ENCODE measurements around the gene TMED4. TPM values are rescaled to one million over a fixed set of nuclear protein-coding genes. Genes with fewer than 3 reads are reported as not detected.

Gene TMED4
- polyA plus RNA-seq, 1 donor from 2014 or later, result 158 TPM

- H3K27ac ChIP-seq (ENCODE audit: low read length), result no peak overlapping the region
- no peaks in the 10 kb centered on the region for H3K9me2 ChIP-seq (ENCODE audit: insufficient read depth, low read length)
- no peaks in the 10 kb centered on the region for H3K79me2 ChIP-seq (replicated peaks; ENCODE audit: insufficient read depth, low read length)
- H3K36me3 ChIP-seq (ENCODE audit: insufficient read depth, low read length), result no peaks in the 10 kb centered on the region
- H3K4me2 ChIP-seq (ENCODE audit: low read length), result no peak overlapping the region
- TF ChIP-seq MXI1 (conservative IDR thresholded peaks at IDR 0.05; ENCODE audit: poor library complexity, severe bottlenecking) (no peak), TAF1 (IDR thresholded peaks at IDR 0.05; ENCODE audit: low read depth) (no peak), EZH2 (IDR thresholded peaks at IDR 0.05; ENCODE audit: borderline replicate concordance, insufficient read depth, low read length, poor library complexity, severe bottlenecking) (no peak), RAD21 (conservative IDR thresholded peaks at IDR 0.05) (no peak), CTCF (IDR thresholded peaks at IDR 0.05; ENCODE audit: poor library complexity, severe bottlenecking) (no peak), SMC3 (conservative IDR thresholded peaks at IDR 0.05; ENCODE audit: poor library complexity) (no peak), EP300 (conservative IDR thresholded peaks at IDR 0.05; ENCODE audit: poor library complexity, severe bottlenecking) (no peak)
- TF ChIP-seq, protein P1, sequence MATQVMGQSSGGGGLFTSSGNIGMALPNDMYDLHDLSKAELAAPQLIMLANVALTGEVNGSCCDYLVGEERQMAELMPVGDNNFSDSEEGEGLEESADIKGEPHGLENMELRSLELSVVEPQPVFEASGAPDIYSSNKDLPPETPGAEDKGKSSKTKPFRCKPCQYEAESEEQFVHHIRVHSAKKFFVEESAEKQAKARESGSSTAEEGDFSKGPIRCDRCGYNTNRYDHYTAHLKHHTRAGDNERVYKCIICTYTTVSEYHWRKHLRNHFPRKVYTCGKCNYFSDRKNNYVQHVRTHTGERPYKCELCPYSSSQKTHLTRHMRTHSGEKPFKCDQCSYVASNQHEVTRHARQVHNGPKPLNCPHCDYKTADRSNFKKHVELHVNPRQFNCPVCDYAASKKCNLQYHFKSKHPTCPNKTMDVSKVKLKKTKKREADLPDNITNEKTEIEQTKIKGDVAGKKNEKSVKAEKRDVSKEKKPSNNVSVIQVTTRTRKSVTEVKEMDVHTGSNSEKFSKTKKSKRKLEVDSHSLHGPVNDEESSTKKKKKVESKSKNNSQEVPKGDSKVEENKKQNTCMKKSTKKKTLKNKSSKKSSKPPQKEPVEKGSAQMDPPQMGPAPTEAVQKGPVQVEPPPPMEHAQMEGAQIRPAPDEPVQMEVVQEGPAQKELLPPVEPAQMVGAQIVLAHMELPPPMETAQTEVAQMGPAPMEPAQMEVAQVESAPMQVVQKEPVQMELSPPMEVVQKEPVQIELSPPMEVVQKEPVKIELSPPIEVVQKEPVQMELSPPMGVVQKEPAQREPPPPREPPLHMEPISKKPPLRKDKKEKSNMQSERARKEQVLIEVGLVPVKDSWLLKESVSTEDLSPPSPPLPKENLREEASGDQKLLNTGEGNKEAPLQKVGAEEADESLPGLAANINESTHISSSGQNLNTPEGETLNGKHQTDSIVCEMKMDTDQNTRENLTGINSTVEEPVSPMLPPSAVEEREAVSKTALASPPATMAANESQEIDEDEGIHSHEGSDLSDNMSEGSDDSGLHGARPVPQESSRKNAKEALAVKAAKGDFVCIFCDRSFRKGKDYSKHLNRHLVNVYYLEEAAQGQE (IDR thresholded peaks at IDR 0.05; ENCODE audit: borderline replicate concordance), result no peak
- no peak overlapping the region for H2AFZ ChIP-seq (ENCODE audit: low read depth, low read length)
- H3F3A ChIP-seq (ENCODE audit: insufficient read depth, low read length, poor library complexity, severe bottlenecking), result no peaks in the 10 kb centered on the region
- no peaks in the 10 kb centered on the region for H4K20me1 ChIP-seq (ENCODE audit: insufficient read depth)
- no peaks in the 10 kb centered on the region for H3K27me3 ChIP-seq (ENCODE audit: insufficient read depth, low read depth, low read length)
- H3K9ac ChIP-seq (ENCODE audit: low read length), result no peak overlapping the region
- H3K9me3 ChIP-seq (ENCODE audit: low read length), result no peaks in the 10 kb centered on the region
- H3K4me3 ChIP-seq (ENCODE audit: low read length), result no peak overlapping the region
Observed at GRCh38 chr7:44541876-44542610, 40.0 kb downstream of the TMED4 start.

DNA sequence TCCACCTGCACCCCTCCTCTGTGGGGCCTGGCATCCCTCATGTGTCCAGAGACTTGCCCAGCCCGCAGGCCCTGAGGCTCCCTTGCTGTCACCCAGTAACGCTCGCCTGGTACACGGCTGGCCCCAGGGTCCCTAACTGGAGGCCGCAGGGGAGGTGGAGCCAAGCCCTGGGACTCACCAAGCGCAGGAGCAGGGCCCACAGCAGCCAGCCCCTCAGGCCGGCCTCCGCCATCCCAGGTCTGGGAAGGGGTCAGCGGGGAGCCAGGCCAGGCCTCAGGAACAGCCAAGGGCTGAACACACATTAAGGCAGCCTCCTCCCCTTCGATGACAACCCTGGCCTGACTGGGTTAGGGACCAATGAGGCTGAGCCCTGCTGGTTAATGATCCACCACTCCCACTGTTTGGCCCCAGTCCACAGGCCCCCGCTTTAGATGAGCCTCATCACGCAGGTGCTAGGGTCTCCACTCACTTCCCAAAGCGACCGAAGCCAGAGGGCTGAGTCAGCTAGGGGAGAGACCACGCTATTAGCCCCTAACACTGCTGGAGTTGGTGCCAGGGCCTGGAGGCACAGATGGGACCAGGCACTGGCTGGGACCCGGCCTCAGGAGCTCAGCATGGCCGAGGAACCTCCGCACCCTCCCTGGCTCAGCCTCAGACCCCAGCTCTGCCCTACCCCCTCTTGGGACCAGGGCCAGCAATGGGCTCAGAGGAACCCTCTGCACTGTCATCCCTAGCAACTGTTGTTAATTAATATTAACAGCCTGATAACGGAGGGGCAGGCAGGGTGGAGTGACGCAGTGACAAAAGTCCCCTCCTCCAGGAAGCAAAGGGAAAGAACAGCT is 40.8 kb downstream of the TMED4 start, which contains the start of gene NPC1L1:
NPC1L1 (minus strand) TSS at position 303 of the 842 bp plus-strand sequence; CDS start at position 232, 71 bp downstream.
- TF ChIP-seq EP300 (conservative IDR thresholded peaks at IDR 0.05; ENCODE audit: poor library complexity, severe bottlenecking) (no peak), RAD21 (conservative IDR thresholded peaks at IDR 0.05) (no peak), MXI1 (conservative IDR thresholded peaks at IDR 0.05; ENCODE audit: poor library complexity, severe bottlenecking) (no peak), EZH2 (IDR thresholded peaks at IDR 0.05; ENCODE audit: borderline replicate concordance, insufficient read depth, low read length, poor library complexity, severe bottlenecking) (no peak), SMC3 (conservative IDR thresholded peaks at IDR 0.05; ENCODE audit: poor library complexity) (no peak), CTCF (IDR thresholded peaks at IDR 0.05; ENCODE audit: poor library complexity, severe bottlenecking) (no peak), TAF1 (IDR thresholded peaks at IDR 0.05; ENCODE audit: low read depth) (no peak), POLR2AphosphoS5 (IDR thresholded peaks at IDR 0.05) (no peak)
- TF ChIP-seq, protein P1 (IDR thresholded peaks at IDR 0.05; ENCODE audit: borderline replicate concordance), result no peak
- no peaks in the 10 kb centered on the region for H3K36me3 ChIP-seq (ENCODE audit: insufficient read depth, low read length)
- H4K20me1 ChIP-seq (ENCODE audit: insufficient read depth), result no peaks in the 10 kb centered on the region
- no peak within 1 kb of the TSS for H3K9ac ChIP-seq (ENCODE audit: low read length)
- no peaks in the 10 kb centered on the region for H3K79me2 ChIP-seq (replicated peaks; ENCODE audit: insufficient read depth, low read length)
- no peak within 1 kb of the TSS for H2AFZ ChIP-seq (ENCODE audit: low read depth, low read length)
- H3K4me2 ChIP-seq (ENCODE audit: low read length), result no peak within 1 kb of the TSS
- H3K27me3 ChIP-seq (ENCODE audit: insufficient read depth, low read depth, low read length), result no peaks in the 10 kb centered on the region
- H3K9me3 ChIP-seq (ENCODE audit: low read length), result no peaks in the 10 kb centered on the region
- no peaks in the 10 kb centered on the region for H3K9me2 ChIP-seq (ENCODE audit: insufficient read depth, low read length)
- H3K4me3 ChIP-seq (ENCODE audit: low read length), result no peak within 1 kb of the TSS
- H3K27ac ChIP-seq (ENCODE audit: low read length), result no peak within 1 kb of the TSS
- H3F3A ChIP-seq (ENCODE audit: insufficient read depth, low read length, poor library complexity, severe bottlenecking), result no peaks in the 10 kb centered on the region
